ENCODE data around the gene ERC2. TPM values are rescaled to one million over a fixed set of nuclear protein-coding genes. Genes with fewer than 3 reads are reported as not detected.

The ERC2 gene
- total RNA-seq, 2 experiments from 2014 or later: not detected

DNA sequence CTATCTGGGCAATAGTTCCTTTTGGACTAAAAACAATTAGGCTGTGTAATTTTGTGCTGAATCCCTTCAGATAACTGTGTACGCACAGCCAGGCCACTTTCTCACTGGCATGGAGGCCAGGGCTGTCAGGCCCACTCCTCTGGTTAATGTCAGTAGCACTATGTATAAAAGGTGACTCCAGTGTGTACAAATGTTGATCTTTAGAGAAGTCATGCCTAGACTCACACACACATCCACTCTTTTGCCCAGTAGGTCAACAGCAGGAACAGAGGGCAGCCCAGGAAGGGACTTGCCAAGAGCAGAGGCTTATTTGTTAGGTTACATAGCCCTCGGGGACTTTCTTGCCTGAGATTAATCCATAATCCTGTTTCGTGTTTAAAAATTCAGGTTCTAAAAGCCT lies 564.6 kb downstream of the ERC2 start:
- Histone ChIP-seq H3K9me3 (ENCODE audit: low read length) (no peaks in the 10 kb centered on the region), H3K9me2 (ENCODE audit: insufficient read depth, low read length) (no peaks in the 10 kb centered on the region), H3K4me3 (ENCODE audit: low read depth, low read length, poor library complexity, severe bottlenecking) (no peak overlapping the region), H3K36me3 (ENCODE audit: insufficient read depth, low read length) (no peaks in the 10 kb centered on the region), H2AFZ (ENCODE audit: low read length) (no peak overlapping the region), H3K79me2 (ENCODE audit: insufficient read depth, low read depth, low read length) (no peaks in the 10 kb centered on the region), H4K20me1 (ENCODE audit: insufficient read depth, low read length) (no peaks in the 10 kb centered on the region), H3K27ac (ENCODE audit: low read depth, low read length, poor library complexity, severe bottlenecking) (no peak overlapping the region), H3K4me2 (ENCODE audit: low read length) (no peak overlapping the region), H3K4me1 (ENCODE audit: insufficient read depth, low read length, poor library complexity, severe bottlenecking) (no peaks in the 10 kb centered on the region)
- TF ChIP-seq CTCF (conservative IDR thresholded peaks at IDR 0.05; ENCODE audit: low read length) (no peak), EZH2phosphoT487 (IDR thresholded peaks at IDR 0.05; ENCODE audit: borderline replicate concordance, low read depth, low read length) (no peak)
- BruUV-seq (replicated peaks): no TSS peak
- POLR2A ChIA-PET: interaction anchor here (1.0 kb wide), 1 partner anchor 320 kb away, joined by 3 read pairs; no protein-coding TSS in a partner anchor
- CTCF ChIA-PET (ENCODE audit: unreplicated experiment): no interaction called here
- no peak for DNase-seq (ENCODE audit: low spot score)
- intact Hi-C loops (cut with micrococcal nuclease; ENCODE audit: unreplicated experiment): loop anchor here (10.0 kb wide), 1 partner anchor 339 kb away; no protein-coding TSS in a partner anchor

DNA sequence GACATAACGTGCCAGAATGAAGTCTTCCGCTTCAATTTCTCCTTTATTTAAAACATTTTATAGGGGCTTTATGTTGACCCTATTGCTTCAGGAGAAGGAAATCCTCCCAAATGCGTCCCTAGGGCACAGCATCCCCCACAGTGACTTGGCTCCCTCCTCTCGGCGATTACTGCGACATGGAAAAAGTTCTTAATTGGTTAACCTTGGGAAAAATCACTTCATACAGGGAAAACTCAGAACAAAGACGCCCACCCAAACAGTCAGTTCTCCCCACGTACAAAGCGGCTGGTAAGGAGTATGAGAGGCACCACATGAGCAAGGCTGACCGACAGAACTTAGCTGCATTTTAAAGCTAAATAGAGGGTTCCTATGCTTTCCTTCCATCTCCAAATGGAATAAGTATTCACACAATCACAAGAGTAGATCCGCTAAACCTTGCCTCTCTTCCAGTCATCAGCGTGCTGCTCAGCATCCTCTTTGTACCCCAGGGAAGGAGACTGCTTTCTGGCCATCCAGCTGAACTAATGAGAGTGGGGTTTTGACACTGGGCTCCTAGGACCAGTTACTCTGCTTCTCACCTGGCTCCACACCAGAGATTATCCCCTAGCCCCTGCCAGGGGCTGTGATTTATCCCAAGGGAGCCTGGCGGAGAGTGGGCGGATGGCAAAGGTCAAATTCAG lies 565.9 kb downstream of the ERC2 start:
- H4K20me1 ChIP-seq (ENCODE audit: insufficient read depth, low read length): no peaks in the 10 kb centered on the region

More for the DNA sequence above, 565.9 kb downstream of the ERC2 start:
- Histone ChIP-seq H2AFZ (ENCODE audit: low read length) (no peak overlapping the region), H3K4me2 (ENCODE audit: low read length) (no peak overlapping the region), H3K4me1 (ENCODE audit: insufficient read depth, low read length, poor library complexity, severe bottlenecking) (no peaks in the 10 kb centered on the region), H3K79me2 (ENCODE audit: insufficient read depth, low read depth, low read length) (no peaks in the 10 kb centered on the region), H3K9me3 (ENCODE audit: low read length) (no peaks in the 10 kb centered on the region), H3K9me2 (ENCODE audit: insufficient read depth, low read length) (no peaks in the 10 kb centered on the region), H3K4me3 (ENCODE audit: low read depth, low read length, poor library complexity, severe bottlenecking) (no peak overlapping the region), H3K27ac (ENCODE audit: low read depth, low read length, poor library complexity, severe bottlenecking) (no peak overlapping the region), H3K36me3 (ENCODE audit: insufficient read depth, low read length) (no peaks in the 10 kb centered on the region)
- ChIA-PET CTCF (ENCODE audit: unreplicated experiment) (no interaction called here), POLR2A (interaction anchor here (1.0 kb wide), 1 partner anchor 318 kb away, joined by 3 read pairs; no protein-coding TSS in a partner anchor)
- intact Hi-C loops (cut with micrococcal nuclease; ENCODE audit: unreplicated experiment): loop anchor here (10.0 kb wide), 1 partner anchor 338 kb away; no protein-coding TSS in a partner anchor
- TF ChIP-seq CTCF (conservative IDR thresholded peaks at IDR 0.05; ENCODE audit: low read length) (no peak), EZH2phosphoT487 (IDR thresholded peaks at IDR 0.05; ENCODE audit: borderline replicate concordance, low read depth, low read length) (no peak)
- no TSS peak for BruUV-seq (replicated peaks)
- DNase-seq (ENCODE audit: low spot score): no peak

Measured in OCI-LY7 (cell line).